Aorta (tissue), 5 donors: ENCODE data around the gene VN1R5. TPM values are rescaled to one million over a fixed set of nuclear protein-coding genes. Genes with fewer than 3 reads are reported as not detected.
"Not testable (repeated sequence)": the region's sequence is repeated elsewhere in the genome, so short reads cannot be mapped to it uniquely, and the experiment has no call there.

Experiments
- ATAC-seq: fragments of 200-7000 bp; cut with Tn5 transposase; one replicate; pipeline ENCODE4 v1.9.1; 2022; ENCODE audit warnings: moderate library complexity; ENCODE audit not compliant: low FRiP score
- DNase-seq, 2 donors: peaks; one replicate each; pipeline ENCODE4 v3.0.0-alpha.2; 2020
- H3K27ac ChIP-seq, 2 donors: one replicate each; pipeline ENCODE4 v1.5.1; 2013; ENCODE audit warnings: low read length in 2 of 2, mild to moderate bottlenecking in 2 of 2, moderate library complexity in 2 of 2, control low read depth in 1 of 2, inconsistent platforms in 1 of 2, low read depth in 1 of 2
- H3K27me3 ChIP-seq, 2 donors: one replicate each; pipeline ENCODE4 v1.6.1; 2013; ENCODE audit warnings: control low read depth in 1 of 2, low read length in 1 of 2, mild to moderate bottlenecking in 1 of 2, moderate library complexity in 1 of 2; ENCODE audit not compliant: insufficient read depth in 2 of 2, control insufficient read depth in 1 of 2
- H3K36me3 ChIP-seq, 2 donors: one replicate each; pipeline ENCODE4 v1.6.1; 2013; ENCODE audit warnings: control low read depth in 1 of 2, low read length in 1 of 2, mild to moderate bottlenecking in 1 of 2; ENCODE audit not compliant: insufficient read depth in 2 of 2, control insufficient read depth in 1 of 2
- H3K4me1 ChIP-seq, 2 donors: one replicate each; pipeline ENCODE4 v1.6.1; 2013; ENCODE audit warnings: low read length in 2 of 2, control low read depth in 1 of 2, mild to moderate bottlenecking in 1 of 2, moderate library complexity in 1 of 2; ENCODE audit not compliant: insufficient read depth in 2 of 2, control insufficient read depth in 1 of 2
- H3K4me3 ChIP-seq, 2 donors: one replicate each; pipeline ENCODE4 v1.5.1; 2013; ENCODE audit warnings: low read length in 2 of 2, control low read depth in 1 of 2, mild to moderate bottlenecking in 1 of 2
- H3K9me3 ChIP-seq: one replicate; pipeline ENCODE4 v1.6.1; 2013; ENCODE audit warnings: mild to moderate bottlenecking, low read length; ENCODE audit not compliant: control insufficient read depth
- WGBS, 2 donors: extraction: QIAGEN DNeasy Blood & Tissue Kit; methylation state at CpG; one replicate each; pipeline ENCODE4 v1.1.7; 2013; 5-methylcytosine and 5-hydroxymethylcytosine counted together
- intact Hi-C, 2 donors: fragments of 100-400 bp; cut with DNase I; formaldehyde crosslinking; loops; one replicate each; pipeline versions ENCODE4 v1.14.2 to v1.15.0; 2022
- polyA plus RNA-seq, 2 donors: library from polyadenylated mRNA; stranded (reverse); fragments of 200-250 nt; gene quantifications; one replicate each; pipeline ENCODE4 v1.2.3, GENCODE V29; 2013
- total RNA-seq, 2 donors: library from RNA; stranded (reverse); fragmentation: NEBNext Ultra II Directional; extraction: Animal tissue kit (Norgen Biotek cat#: 25700); gene quantifications; one replicate each; pipeline ENCODE4 v1.2.1, GENCODE V29; 2021
- donor health status: healthy with polysubstance abuse.
- donor health status: Bipolar disorder and iron deficiency.
- donor health status: DM: no; HTN: no; CAD: no.
- donor health status: DM: no; HTN: no; CAD: no.
- donor health status: DM: yes; HTN: yes; CAD: no.

The VN1R5 gene
- total and polyA plus RNA-seq, 4 donors = not detected

DNA sequence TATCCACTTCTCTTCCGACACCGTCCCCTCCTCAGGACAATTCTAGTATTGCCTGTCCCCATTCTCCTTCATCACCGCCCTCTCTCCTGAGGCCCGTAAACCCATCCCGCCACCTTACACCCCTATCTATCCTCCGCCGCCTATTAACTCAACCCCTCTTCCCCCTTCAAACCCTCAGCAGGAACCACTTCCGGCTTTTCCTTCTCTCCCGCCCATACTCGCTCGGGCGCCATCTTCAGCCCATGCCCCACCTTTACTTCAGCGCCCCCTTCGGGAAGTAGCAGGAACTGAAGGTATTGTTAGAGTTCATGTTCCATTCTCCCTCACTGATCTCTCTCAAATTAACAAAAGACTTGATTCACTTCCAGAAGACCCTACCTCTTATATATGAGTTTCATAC lies 31.6 kb downstream of the VN1R5 start:
- H3K4me3 ChIP-seq = no peak overlapping the region
- no peak for DNase-seq
- WGBS, 2 donors = 93% methylated on average over 14 of the region's 14 CpGs
- peaks cover 1% of the 10 kb centered on the region for H3K9me3 ChIP-seq
- intact Hi-C loops = no loop called here
- no peaks in the 10 kb centered on the region for H3K4me1 ChIP-seq
- H3K27ac ChIP-seq = no peak overlapping the region
- no peaks in the 10 kb centered on the region for H3K36me3 ChIP-seq
- no peak for ATAC-seq
- H3K27me3 ChIP-seq = no peaks in the 10 kb centered on the region

GRCh38 chr1:247288341-247288740 lies 32.5 kb downstream of the VN1R5 start:
- H3K27ac ChIP-seq = no peak overlapping the region
- ATAC-seq (no peak), DNase-seq (no peak)
- peaks cover 1% of the 10 kb centered on the region for H3K9me3 ChIP-seq
- 93 to 95% methylated on average over 6 of the region's 6 CpGs for WGBS, 2 donors
- no peaks in the 10 kb centered on the region for H3K27me3 ChIP-seq
- H3K4me3 ChIP-seq = no peak overlapping the region
- intact Hi-C loops = no loop called here
- no peaks in the 10 kb centered on the region for H3K36me3 ChIP-seq
- H3K4me1 ChIP-seq = no peaks in the 10 kb centered on the region

DNA sequence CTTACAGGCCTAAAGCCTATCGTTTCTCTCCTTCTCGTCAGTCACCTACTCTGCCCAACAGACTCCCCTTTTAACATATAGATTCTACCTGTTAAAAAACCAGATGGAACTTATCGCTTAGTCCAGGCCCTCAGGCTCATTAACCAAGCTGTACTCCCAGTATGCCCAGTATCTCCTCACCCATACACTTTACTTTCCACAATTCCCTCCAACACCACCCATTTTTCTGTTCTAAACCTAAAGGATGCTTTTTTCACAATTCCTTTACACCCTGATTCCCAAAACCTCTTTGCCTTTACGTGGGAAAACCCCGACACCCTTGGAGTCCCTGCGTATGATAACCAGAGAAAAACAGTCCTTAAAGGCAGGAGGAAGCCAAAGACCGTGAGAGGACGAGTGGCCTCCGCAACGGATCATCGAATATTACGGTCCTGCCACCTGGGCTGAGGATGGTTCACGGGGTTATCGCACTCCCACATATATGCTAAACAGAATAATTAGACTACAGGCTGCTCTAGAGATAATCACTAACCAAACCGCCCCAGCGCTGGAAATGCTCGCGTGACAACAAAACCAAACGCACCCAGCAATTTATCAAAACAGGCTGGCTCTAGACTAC lies 33.5 kb downstream of the VN1R5 start:
- H3K36me3 ChIP-seq, DNase-seq, H3K4me1 ChIP-seq, H3K4me3 ChIP-seq, H3K27ac ChIP-seq, ATAC-seq, H3K27me3 ChIP-seq, H3K9me3 ChIP-seq, intact Hi-C loops: not testable (repeated sequence)
- WGBS, 2 donors = 86 to 89% methylated on average over 19 of the region's 19 CpGs

- 91 to 95% methylated on average over 20 of the region's 20 CpGs for WGBS, 2 donors
- no peaks in the 10 kb centered on the region for H3K36me3 ChIP-seq
- H3K4me1 ChIP-seq = no peaks in the 10 kb centered on the region
- DNase-seq = no peak
- intact Hi-C loops = no loop called here
- peaks cover 1% of the 10 kb centered on the region for H3K9me3 ChIP-seq
- no peak for ATAC-seq
- H3K27ac ChIP-seq = no peak overlapping the region
- no peaks in the 10 kb centered on the region for H3K27me3 ChIP-seq
- H3K4me3 ChIP-seq = no peak overlapping the region
Observed at GRCh38 chr1:247290576-247290975, 34.7 kb downstream of the VN1R5 start.

GRCh38 chr1:247291161-247291560 lies 35.3 kb downstream of the VN1R5 start:
- intact Hi-C loops = no loop called here
- no peak for DNase-seq
- Histone ChIP-seq H3K4me1 (no peaks in the 10 kb centered on the region), H3K9me3 (peaks cover under 1% of the 10 kb centered on the region), H3K27ac (no peak overlapping the region), H3K27me3 (no peaks in the 10 kb centered on the region), H3K4me3 (no peak overlapping the region), H3K36me3 (no peaks in the 10 kb centered on the region)
- ATAC-seq = no peak
- 91% methylated on average over 9 of the region's 9 CpGs for WGBS, 2 donors

DNA sequence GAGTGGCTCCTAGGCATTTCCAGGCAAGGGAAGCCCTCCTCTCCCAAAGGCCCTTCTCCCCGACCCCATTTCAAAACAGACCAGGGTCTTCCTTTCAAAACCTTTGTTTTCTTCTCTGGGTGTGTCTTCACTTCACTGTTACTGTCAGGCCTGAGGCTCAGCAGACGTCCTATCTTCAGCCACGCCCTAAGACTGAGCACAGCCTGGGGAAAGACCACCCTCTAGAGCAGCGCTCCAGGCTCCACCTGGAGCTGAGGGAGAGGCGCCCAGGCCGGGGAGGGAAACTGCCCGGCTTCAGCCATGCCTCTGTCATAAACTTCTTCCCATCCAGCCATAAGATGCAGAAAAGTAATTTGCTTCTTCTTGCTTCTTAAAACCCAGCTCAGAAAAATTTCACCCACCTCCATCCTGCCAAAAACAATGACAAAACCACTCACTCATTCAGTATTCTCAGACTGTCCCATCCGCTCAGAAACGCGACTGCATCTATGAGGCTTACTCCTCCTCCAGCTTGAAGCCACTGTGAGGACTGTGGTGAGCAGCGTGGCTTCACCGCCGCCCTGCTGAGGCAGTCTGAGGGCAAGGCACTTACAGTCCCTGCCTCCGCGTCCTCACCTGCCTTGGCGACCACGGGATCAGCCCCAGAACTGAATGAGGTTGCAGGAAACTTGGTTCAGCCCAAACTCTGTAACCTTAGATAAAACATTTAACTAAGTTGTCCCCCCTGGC lies 36.1 kb downstream of the VN1R5 start:
- H3K36me3 ChIP-seq = no peaks in the 10 kb centered on the region
- WGBS, 2 donors = 68 to 71% methylated on average over 17 of the region's 17 CpGs
- no peaks in the 10 kb centered on the region for H3K27me3 ChIP-seq
- no peaks in the 10 kb centered on the region for H3K4me1 ChIP-seq
- no peaks in the 10 kb centered on the region for H3K9me3 ChIP-seq
- intact Hi-C loops = no loop called here
- no peak overlapping the region for H3K4me3 ChIP-seq
- H3K27ac ChIP-seq = no peak overlapping the region
- no peak for DNase-seq
- ATAC-seq = no peak

DNA sequence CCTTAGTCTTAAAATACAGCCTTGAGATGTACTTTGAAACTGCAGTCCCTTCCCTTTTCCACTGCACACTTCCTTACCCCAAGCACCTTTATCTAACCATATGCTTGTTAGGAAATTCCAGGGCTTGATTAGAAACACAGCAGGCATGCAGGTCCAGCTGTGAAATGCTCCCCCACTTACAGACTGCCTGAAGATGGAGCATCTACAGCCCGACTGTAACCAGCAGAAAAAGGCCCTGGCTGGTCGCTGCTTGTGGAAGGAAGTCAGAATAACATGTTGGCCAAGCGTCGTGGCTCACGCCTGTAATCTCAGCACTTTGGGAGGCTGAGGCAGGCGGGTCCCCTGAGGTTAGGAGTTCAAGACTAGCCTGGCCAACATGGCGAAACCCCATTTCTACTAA lies 37.2 kb downstream of the VN1R5 start:
- WGBS, 2 donors = 43 to 48% methylated on average over 7 of the region's 7 CpGs
- no peaks in the 10 kb centered on the region for H3K4me1 ChIP-seq
- ATAC-seq = no peak
- DNase-seq = no peak
- H3K27me3 ChIP-seq = no peaks in the 10 kb centered on the region
- H3K9me3 ChIP-seq = no peaks in the 10 kb centered on the region
- intact Hi-C loops = no loop called here
- no peak overlapping the region for H3K4me3 ChIP-seq
- no peaks in the 10 kb centered on the region for H3K36me3 ChIP-seq
- no peak overlapping the region for H3K27ac ChIP-seq

GRCh38 chr1:247294282-247294681 lies 38.4 kb downstream of the VN1R5 start:
- intact Hi-C loops = no loop called here
- 80 to 81% methylated on average over 5 of the region's 5 CpGs for WGBS, 2 donors
- H3K4me1 ChIP-seq = no peaks in the 10 kb centered on the region
- H3K36me3 ChIP-seq = no peaks in the 10 kb centered on the region
- H3K27ac ChIP-seq = no peak overlapping the region
- DNase-seq (no peak), ATAC-seq (no peak)
- H3K27me3 ChIP-seq = no peaks in the 10 kb centered on the region
- H3K9me3 ChIP-seq = no peaks in the 10 kb centered on the region
- H3K4me3 ChIP-seq = no peak overlapping the region

DNA sequence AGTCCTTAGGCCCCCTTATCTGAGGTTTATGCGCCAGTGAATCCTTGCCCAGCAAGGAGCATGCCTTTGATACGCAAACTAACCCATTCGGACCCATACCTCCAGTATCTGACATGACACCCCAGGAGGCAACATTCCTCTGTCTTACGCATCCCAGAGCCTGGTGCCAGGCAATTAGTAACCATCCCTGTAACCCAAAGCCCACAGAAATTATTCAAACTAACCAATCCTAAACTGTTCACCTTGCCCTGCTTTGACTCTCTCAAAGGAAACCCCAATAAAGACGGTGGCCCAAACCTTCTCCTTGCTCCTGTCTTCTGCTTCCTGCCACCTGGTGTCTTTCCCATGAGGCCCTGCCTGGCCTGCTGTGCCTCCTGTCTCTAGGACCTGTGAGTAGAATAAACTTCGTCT lies 39.4 kb downstream of the VN1R5 start:
- Histone ChIP-seq H3K36me3 (no peaks in the 10 kb centered on the region), H3K4me3 (no peak overlapping the region), H3K27me3 (no peaks in the 10 kb centered on the region), H3K4me1 (no peaks in the 10 kb centered on the region), H3K9me3 (no peaks in the 10 kb centered on the region), H3K27ac (no peak overlapping the region)
- intact Hi-C loops = no loop called here
- ATAC-seq (no peak), DNase-seq (no peak)
- WGBS, 2 donors = 36 to 39% methylated on average over 6 of the region's 6 CpGs
